IMR-90 (cell line): Measurements from ENCODE around the gene FAM20B. TPM values are rescaled to one million over a fixed set of nuclear protein-coding genes. Genes with fewer than 3 reads are reported as not detected.

Source experiments
- ATAC-seq: fragments of 200-7000 bp; cut with Tn5 transposase; 2 replicates; pipeline ENCODE4 v1.9.1; 2020; ENCODE audit warnings: low read depth, mild to moderate bottlenecking, moderate library complexity
- BruUV-seq: library from RNA; stranded (reverse); fragments of 400-500 nt; replicated peaks from 2 replicates; lab custom pipeline; 2021; lab: Mats Ljungman, UMichigan
- CTCF ChIA-PET: fragments of 300-600 bp; formaldehyde crosslinking; extraction: SDS; loops from one replicate; lab custom pipeline; 2021; ENCODE audit warnings: antibody characterized with exemption; lab: Yijun Ruan, JAX
- POLR2A ChIA-PET: fragments of 300-600 bp; sonication (Branson Sonifier 250); formaldehyde crosslinking; loops from one replicate; lab custom pipeline; 2022; ENCODE audit warnings: antibody characterized with exemption; ENCODE audit not compliant: unreplicated experiment; lab: Charles Lee
- DNase-seq: peaks from one replicate; pipeline ENCODE4 v3.0.0; 2013
- H2AFZ ChIP-seq: replicated peaks from 2 replicates; pipeline ENCODE3; 2013; ENCODE audit warnings: low read length, mild to moderate bottlenecking; ENCODE audit not compliant: poor library complexity
- H2AK5ac ChIP-seq: 2 replicates; pipeline ENCODE4 v1.6.1; 2013; ENCODE audit warnings: low read depth, low read length, inconsistent platforms
- H2AK9ac ChIP-seq: replicated peaks from 2 replicates; pipeline ENCODE3; 2013; ENCODE audit warnings: mild to moderate bottlenecking, low read depth, low read length, moderate library complexity; ENCODE audit not compliant: poor library complexity
- H2BK120ac ChIP-seq: 2 replicates; pipeline ENCODE4 v1.6.1; 2013; ENCODE audit warnings: low read depth, low read length, inconsistent platforms
- H2BK15ac ChIP-seq: 3 replicates; pipeline ENCODE4 v1.6.1; 2013; ENCODE audit warnings: low read depth, low read length, inconsistent platforms
- H2BK20ac ChIP-seq: 2 replicates; pipeline ENCODE4 v1.6.1; 2013; ENCODE audit warnings: low read depth, mild to moderate bottlenecking, inconsistent platforms, low read length, moderate library complexity
- H2BK5ac ChIP-seq: 2 replicates; pipeline ENCODE4 v1.6.1; 2013; ENCODE audit warnings: mild to moderate bottlenecking, low read depth, low read length, inconsistent platforms; ENCODE audit not compliant: poor library complexity, severe bottlenecking
- H3K14ac ChIP-seq: replicated peaks from 2 replicates; pipeline ENCODE4 v1.6.1; 2013; ENCODE audit warnings: low read depth, low read length, inconsistent platforms
- H3K18ac ChIP-seq: 2 replicates; pipeline ENCODE4 v1.6.1; 2013; ENCODE audit warnings: low read depth, low read length, control low read depth
- H3K23ac ChIP-seq: 2 replicates; pipeline ENCODE4 v1.6.1; 2013; ENCODE audit warnings: low read depth, low read length, inconsistent platforms
- H3K27ac ChIP-seq: 2 replicates; pipeline ENCODE4 v1.5.1; 2013; ENCODE audit warnings: mild to moderate bottlenecking, control low read depth, low read length; ENCODE audit not compliant: insufficient read depth
- H3K27me3 ChIP-seq: 2 replicates; pipeline ENCODE4 v1.6.1; 2013; ENCODE audit warnings: low read length; ENCODE audit not compliant: control insufficient read depth, insufficient read depth
- H3K36me3 ChIP-seq: 2 replicates; pipeline ENCODE4 v1.6.1; 2013; ENCODE audit warnings: low read length, mixed read lengths; ENCODE audit not compliant: control insufficient read depth, insufficient read depth
- H3K4ac ChIP-seq: 2 replicates; pipeline ENCODE4 v1.6.1; 2013; ENCODE audit warnings: low read depth, low read length, inconsistent platforms
- H3K4me1 ChIP-seq: 2 replicates; pipeline ENCODE4 v1.6.1; 2013; ENCODE audit warnings: low read length, mixed read lengths; ENCODE audit not compliant: control insufficient read depth, insufficient read depth
- H3K4me2 ChIP-seq: 2 replicates; pipeline ENCODE4 v1.6.1; 2013; ENCODE audit warnings: low read depth, mild to moderate bottlenecking, control low read depth, low read length, moderate library complexity
- H3K4me3 ChIP-seq: 2 replicates; pipeline ENCODE4 v1.5.1; 2013; ENCODE audit warnings: low read depth, mild to moderate bottlenecking, control low read depth, low read length, moderate library complexity; ENCODE audit not compliant: insufficient read depth
- H3K56ac ChIP-seq: 2 replicates; pipeline ENCODE4 v1.6.1; 2013; ENCODE audit warnings: low read length, inconsistent platforms; ENCODE audit not compliant: insufficient read depth; ENCODE audit errors: extremely low read depth
- H3K79me1 ChIP-seq, 2 experiments: 2 replicates each; pipeline ENCODE4 v1.6.1; 2013; ENCODE audit warnings: low read length in 2 of 2, inconsistent platforms in 1 of 2, low read depth in 1 of 2
- H3K9ac ChIP-seq: 2 replicates; pipeline ENCODE4 v1.6.1; 2013; ENCODE audit warnings: low read depth, low read length, control low read depth
- H3K9me1 ChIP-seq: 2 replicates; pipeline ENCODE4 v1.6.1; 2013; ENCODE audit warnings: low read length, inconsistent platforms; ENCODE audit not compliant: insufficient read depth
- H3K9me3 ChIP-seq: 2 replicates; pipeline ENCODE4 v1.6.1; 2013; ENCODE audit warnings: low read length; ENCODE audit not compliant: control insufficient read depth, insufficient read depth
- H4K20me1 ChIP-seq: 2 replicates; pipeline ENCODE4 v1.6.1; 2013; ENCODE audit warnings: low read length, inconsistent platforms; ENCODE audit not compliant: insufficient read depth
- H4K5ac ChIP-seq: 2 replicates; pipeline ENCODE4 v1.6.1; 2013; ENCODE audit warnings: mild to moderate bottlenecking, low read depth, low read length, control low read depth
- H4K8ac ChIP-seq, 2 experiments: 2 replicates each; pipeline ENCODE4 v1.6.1; 2013; ENCODE audit warnings: low read depth in 2 of 2, low read length in 2 of 2, control low read depth in 1 of 2, inconsistent platforms in 1 of 2
- H4K91ac ChIP-seq: 2 replicates; pipeline ENCODE4 v1.6.1; 2013; ENCODE audit warnings: low read depth, low read length, inconsistent platforms; ENCODE audit not compliant: insufficient read depth
- FOS ChIP-seq: fragments of 150-350 bp; IDR thresholded peaks from 2 replicates; pipeline ENCODE4 v1.6.1; 2016; ENCODE audit warnings: low read depth, low read length
- MAFK ChIP-seq: IDR thresholded peaks from 2 replicates; pipeline ENCODE4 v1.6.1; 2012; ENCODE audit warnings: low read depth, low read length, improper control_type of control experiment
- WGBS, 2 experiments: methylation state at CpG; one replicate each; pipeline versions ENCODE4 v1.1.5 to v1.1.7; 2013; ENCODE audit warnings: missing lambda C conversion rate in 2 of 2; ENCODE audit not compliant: insufficient read length in 1 of 2; ENCODE audit errors: extremely low coverage in 2 of 2; 5-methylcytosine and 5-hydroxymethylcytosine counted together
- dilution Hi-C: fragments of 300-500 bp; cut with HindIII; formaldehyde crosslinking; loops from one replicate; pipeline ENCODE4 v1.14.3; 2018; ENCODE audit warnings: low sequenced_read_pairs; ENCODE audit not compliant: unreplicated experiment
- in situ Hi-C: fragments of 300-500 bp; cut with MboI; formaldehyde crosslinking; loops from 3 replicates; pipeline ENCODE4 v1.14.3; 2019; ENCODE audit warnings: low sequenced_read_pairs, inconsistent platforms, mixed read lengths
- intact Hi-C: fragments of 100-400 bp; cut with micrococcal nuclease; formaldehyde crosslinking; loops from 2 replicates; pipeline ENCODE4 v1.10.0; 2022
- polyA plus RNA-seq, 3 experiments: library from polyadenylated mRNA; depleted of rRNA; stranded (reverse); fragments of >200 nt; gene quantifications; 2 replicates each; pipeline ENCODE4 v1.2.3, GENCODE V29; 2012; ENCODE audit warnings: low replicate concordance in 1 of 3
- total RNA-seq: library from RNA; depleted of rRNA; stranded (reverse); fragments of >200 nt; gene quantifications from 2 replicates; pipeline ENCODE4 v1.2.3, GENCODE V29; 2012

The FAM20B gene
- total and polyA plus RNA-seq, 2 of the 4 experiments (the other 2 are of a cell fraction): 17.1 to 38.4 TPM

- Histone ChIP-seq H3K27me3 (no peaks in the 10 kb centered on the region), H3K9me3 (no peaks in the 10 kb centered on the region), H3K9ac (no peak overlapping the region), H4K8ac (no peak overlapping the region), H3K9me1 (peaks cover 9% of the 10 kb centered on the region; the same call in 1 of the 2 replicates), H2AK9ac (no peak overlapping the region), H2BK15ac (no peak overlapping the region), H3K14ac (no peak overlapping the region), H2BK20ac (no peak overlapping the region), H3K23ac (no peak overlapping the region), H4K91ac (no peak overlapping the region), H2AK5ac (peak overlapping the region; percentile 82; the same call in 1 of the 2 replicates), H2AFZ (no peak overlapping the region), H3K4me2 (peak overlapping the region; percentile 62), H3K36me3 (no peaks in the 10 kb centered on the region), H3K4me1 (peaks cover 28% of the 10 kb centered on the region), H3K27ac (peak overlapping the region; percentile 41; the same call in 1 of the 2 replicates), H4K20me1 (peaks cover 44% of the 10 kb centered on the region), H3K4ac (0 out of 2 replicates have a peak overlapping the region, but pooled peaks have one; percentile 38), H3K4me3 (no peak overlapping the region), H3K79me1 (peaks cover 36 to 62% of the 10 kb centered on the region in 2 experiments), H3K18ac (no peak overlapping the region), H2BK5ac (no peak overlapping the region), H4K5ac (no peak overlapping the region), H2BK120ac (0 out of 2 replicates have a peak overlapping the region, but pooled peaks have one; percentile 17), H3K56ac (no peak overlapping the region)
- dilution Hi-C loops: no loop called here
- CTCF ChIA-PET: no interaction called here
- in situ Hi-C loops: no loop called here
- DNase-seq: peak; percentile 88
- TF ChIP-seq MAFK (peak; percentile 3; the same call in 1 of the 2 replicates), FOS (no peak)
- POLR2A ChIA-PET: no interaction called here
- WGBS, 2 experiments: no CpG with 5 or more reads among the region's 1 CpG
- intact Hi-C loops: no loop called here
- no TSS peak for BruUV-seq
- peak; percentile 34 for ATAC-seq
Observed at GRCh38 chr1:179034720-179035119, 9.0 kb downstream of the FAM20B start.
